Right forelimb (tissue), 1 donor: ENCODE results near the gene YJEFN3.

ENCODE experiments used
- DNase-seq: peaks from one replicate; pipeline ENCODE4 v3.0.0-alpha.2; 2018

Gene YJEFN3

DNA sequence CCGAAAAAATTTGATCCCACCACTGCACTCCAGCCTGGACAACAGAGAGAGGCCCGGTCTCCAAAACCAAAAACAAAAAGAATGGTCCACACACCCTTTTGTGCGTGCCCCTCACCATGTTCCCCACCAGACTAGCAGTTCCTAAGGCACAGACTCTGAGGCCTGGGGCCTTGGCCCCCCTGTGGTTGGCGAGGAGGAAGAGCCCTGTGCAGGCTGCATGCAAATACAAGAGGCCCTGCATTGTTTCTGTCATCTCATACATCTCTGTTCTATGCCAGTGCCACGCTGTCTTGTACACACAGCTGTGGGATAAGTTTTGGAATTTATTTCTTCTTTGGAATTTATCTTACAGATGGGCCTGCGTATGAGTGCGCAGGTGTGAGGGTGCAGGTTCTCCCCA is 4.7 kb upstream of the YJEFN3 start:
- DNase-seq, result no peak

- DNase-seq, result no peak
Measured at GRCh38 chr19:19525611-19526380, 2.9 kb upstream of the YJEFN3 start.

- no peak for DNase-seq
Measured at GRCh38 chr19:19526581-19527370, 1.9 kb upstream of the YJEFN3 start.

GRCh38 chr19:19527371-19527656 is 1.4 kb upstream of the YJEFN3 start:
- DNase-seq, result no peak

DNA sequence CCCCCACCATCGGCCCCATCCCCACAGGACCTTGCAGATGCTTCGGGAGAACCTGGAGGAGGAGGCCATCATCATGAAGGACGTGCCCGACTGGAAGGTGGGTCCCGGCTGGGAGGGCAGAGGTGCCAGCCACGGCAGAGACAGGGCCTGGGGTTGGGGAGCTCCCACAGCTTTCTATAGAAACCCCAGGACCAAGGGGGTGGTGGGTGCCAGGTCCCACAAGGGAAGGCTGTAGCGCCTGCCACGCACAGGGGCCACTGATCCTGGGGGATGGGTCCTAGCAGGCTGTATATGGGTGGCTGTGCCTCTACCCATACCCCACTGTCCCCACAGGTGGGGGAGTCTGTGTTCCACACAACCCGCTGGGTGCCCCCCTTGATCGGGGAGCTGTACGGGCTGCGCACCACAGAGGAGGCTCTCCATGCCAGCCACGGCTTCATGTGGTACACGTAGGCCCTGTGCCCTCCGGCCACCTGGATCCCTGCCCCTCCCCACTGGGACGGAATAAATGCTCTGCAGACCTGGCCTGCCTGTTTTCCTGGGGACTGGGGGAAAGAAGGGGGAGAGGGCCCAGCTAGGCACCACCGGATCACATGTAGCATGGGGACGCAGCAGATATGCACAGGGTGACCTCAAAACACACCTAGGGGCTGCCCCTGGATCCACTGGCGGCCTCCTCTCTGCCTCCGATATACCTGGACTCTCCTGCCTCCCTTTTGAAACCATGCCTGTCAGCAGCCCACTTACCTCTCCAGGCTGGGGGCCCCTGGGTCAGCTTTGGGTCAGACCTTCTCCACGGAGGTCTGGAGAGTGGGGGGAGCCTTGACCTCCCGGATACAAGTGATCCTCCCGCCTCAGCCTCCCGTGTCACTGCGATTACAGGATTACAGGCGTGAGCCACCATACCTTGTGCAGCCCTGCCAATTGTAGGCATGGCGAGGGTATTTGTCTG is 761 bp upstream of the YJEFN3 start:
- DNase-seq, result no peak

DNA sequence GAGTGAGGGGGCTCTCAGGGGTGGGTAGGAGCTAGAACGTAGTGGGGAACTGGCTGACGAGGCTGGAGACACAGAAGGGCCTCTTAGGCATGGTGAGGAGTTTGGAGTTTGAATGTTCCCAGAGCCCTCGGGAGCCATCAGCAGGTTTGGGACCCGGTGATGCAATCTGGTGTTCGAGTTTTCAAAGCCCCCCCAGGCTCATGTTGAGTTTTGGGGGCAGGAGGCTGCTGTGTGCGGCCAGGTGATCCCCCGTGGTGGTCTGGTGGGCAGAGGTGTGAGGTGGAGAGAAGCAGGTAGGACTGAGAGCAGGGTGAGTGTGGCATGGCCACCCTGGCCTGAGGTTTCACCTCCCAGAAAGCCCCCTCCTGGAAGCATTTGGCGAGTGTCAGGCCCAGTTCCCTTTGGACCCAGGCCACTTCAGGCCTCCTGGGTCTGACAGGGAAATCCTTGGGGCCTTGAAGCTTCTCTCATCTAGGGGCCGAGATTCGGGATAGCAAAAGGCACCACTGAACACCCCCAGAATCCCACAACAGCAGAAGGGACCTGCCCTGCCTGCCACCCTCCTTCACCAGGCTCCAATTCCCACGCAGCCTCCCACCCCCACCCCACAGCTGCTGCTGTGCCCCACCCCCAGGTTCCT is 1.2 kb downstream of the YJEFN3 start:
- no peak for DNase-seq

DNA sequence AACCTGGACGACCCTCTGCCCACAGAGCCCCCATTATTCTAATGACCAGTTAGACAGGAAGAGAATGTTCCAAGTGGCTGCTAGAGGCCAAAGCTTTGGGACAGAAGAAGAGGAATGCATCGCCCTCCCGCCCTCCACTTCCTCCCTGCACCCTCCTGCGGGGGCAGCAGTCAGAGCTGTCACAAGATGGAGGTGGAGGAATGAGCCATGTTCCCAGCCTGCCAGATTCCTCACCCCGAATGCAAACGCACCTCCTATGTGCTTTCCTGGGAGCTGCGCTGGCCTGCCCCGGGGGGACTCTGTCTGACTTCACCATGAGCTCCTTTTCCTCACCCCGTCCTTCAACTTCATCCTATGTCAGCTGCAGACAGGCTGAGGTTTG is 1.7 kb downstream of the YJEFN3 start:
- DNase-seq, result no peak

DNA sequence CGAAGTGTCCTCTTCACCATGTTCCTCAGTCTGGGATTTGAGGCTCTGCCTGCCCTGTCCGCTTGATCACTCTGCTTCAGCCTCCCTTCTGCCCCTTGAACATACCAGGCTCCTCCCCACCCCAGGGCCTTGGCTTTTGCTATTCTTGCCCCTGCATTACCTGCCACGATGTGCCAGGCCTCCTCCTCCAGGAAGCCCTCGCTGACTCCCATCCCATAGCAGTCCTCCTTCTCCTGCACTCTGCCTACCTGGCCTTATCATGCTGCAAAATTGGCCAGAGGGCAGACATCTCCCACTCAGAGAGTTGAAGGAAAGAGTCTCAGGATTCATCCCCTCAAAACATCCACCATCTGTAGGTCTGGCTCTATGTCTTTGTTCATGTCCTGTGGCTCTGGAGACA is 2.2 kb downstream of the YJEFN3 start:
- no peak for DNase-seq

DNA sequence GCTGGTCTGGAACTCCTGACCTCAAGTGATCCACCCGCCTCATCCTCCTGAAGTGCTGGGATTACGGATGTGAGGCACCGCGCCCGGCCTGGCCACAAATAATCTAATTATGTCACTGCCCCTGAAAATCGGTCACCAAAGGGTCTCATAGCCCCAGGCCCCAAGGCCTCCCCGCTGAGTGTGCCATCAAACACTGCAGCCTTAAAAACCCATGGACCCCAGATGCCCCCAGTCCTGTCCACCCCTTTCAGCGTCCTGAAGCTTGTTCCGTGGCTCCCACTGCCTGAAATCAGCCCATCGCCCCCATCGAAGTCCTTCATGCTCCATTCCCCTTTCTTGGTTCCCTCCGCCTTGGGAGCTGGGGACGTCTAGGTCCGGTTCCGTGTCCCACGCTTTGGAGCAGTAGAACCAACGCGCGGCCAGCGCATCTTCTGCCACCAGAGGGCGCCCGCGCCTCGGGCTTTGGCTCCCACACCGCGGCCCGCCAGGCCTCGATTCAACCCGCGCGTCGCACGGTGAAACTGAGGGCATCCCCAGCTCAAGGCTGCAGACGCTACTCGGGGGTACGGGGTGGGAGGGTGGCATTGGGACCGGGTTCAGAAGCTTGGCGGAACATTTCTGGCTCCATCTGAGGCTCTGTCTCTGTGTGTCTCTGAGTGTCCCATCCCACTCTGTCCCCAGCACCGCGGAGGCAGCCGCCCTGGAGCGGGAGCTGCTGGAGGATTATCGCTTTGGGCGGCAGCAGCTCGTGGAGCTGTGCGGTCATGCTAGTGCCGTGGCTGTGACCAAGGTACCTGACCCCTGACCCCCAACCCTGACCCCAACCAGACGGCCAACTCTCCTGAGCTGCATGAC is 3.5 kb downstream of the YJEFN3 start:
- peak; percentile 91 for DNase-seq

- DNase-seq, result no peak
Measured at GRCh38 chr19:19532806-19533701, 4.3 kb downstream of the YJEFN3 start.

- peak; percentile 51 for DNase-seq
Measured at GRCh38 chr19:19533841-19534240, 5.1 kb downstream of the YJEFN3 start.

- DNase-seq, result peak; percentile 43
Measured at GRCh38 chr19:19534556-19535265, 6.0 kb downstream of the YJEFN3 start.

DNA sequence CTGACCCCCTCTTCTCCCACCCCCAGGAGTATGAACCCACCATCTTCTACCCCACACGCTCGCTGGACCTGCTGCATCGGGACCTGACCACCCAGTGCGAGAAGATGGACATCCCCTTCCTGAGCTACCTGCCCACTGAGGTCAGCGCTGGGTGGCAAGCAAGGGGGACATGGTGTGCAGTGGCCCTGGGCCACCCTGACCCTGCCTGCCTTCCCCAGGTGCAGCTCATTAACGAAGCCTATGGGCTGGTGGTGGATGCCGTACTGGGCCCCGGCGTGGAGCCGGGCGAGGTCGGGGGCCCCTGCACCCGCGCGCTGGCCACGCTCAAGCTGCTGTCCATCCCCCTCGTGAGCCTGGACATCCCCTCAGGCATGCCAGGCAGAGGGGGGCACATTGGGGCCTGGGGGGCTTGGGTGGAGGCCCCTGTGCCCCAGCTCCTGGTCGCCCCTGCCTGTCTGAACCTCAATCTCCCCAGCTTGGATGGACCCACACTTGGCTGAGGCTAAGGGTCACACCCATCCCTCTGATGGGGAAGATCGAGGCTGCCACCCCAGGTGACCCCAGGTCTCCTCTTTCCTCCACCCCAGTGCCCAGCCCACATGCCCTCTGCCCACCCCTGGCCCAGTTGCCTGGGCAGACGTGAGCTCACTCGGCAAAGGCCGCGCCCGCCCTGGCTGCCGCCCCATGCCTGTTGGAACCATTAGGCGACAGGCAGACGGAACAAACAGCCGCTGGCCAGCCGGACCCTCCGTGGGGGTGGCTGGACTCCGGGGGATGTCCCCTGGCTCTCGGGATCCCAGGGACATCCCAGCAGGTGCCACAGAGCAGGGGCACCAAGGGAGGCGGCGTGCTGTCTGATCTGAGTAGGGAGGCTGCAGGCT is 6.8 kb downstream of the YJEFN3 start:
- DNase-seq, result no peak

DNA sequence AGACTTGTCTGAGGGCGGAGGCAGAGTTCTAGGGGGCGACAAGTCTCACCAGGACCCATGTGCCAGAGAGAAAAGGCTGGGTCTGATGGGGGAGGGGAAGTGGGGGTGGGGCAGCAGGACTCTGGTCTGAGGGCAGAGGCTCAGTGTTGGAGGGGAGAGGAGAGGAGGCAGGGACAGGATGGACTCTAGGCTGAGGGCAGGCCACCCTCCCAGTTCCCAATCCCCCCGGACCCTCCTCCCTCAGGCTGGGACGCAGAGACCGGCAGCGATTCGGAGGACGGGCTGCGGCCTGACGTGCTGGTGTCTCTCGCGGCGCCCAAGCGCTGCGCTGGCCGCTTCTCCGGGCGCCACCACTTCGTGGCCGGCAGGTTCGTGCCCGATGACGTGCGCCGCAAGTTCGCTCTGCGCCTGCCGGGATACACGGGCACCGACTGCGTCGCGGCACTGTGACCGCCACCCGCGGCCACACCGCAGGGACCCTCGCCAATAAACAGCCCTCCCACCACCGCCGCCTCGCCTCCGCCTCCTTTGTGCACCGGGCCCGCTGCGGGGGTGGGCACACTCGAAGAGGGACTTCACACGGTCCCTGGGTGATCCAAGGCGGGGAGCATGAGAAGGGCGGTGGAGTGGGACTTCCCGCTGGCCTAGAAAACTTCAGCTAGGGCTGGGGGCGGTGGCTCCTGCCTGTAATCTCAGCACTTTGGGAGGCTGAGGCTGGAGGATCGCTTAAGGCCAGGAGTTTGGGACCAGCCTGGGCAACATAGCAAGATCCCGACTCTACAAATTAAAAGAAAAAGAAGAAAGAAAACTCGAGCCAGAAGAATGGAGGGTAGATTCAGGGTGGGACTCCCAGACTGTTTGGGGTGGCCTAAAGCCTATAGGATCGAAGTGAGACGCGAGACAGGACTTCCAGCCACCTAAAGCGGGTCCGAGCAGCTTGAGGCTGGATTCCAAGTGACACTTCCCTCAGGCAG is 8.7 kb downstream of the YJEFN3 start:
- peak; percentile 50 for DNase-seq

GRCh38 chr19:19538061-19538784 is 9.5 kb downstream of the YJEFN3 start, which contains the start of gene CILP2:
CILP2 (plus strand) TSS chr19:19538265; CDS start chr19:19538350, 85 bp downstream.
- DNase-seq, result peak; percentile 78

GRCh38 chr19:19538785-19539166 is 10.1 kb downstream of the YJEFN3 start:
- DNase-seq, result no peak

DNA sequence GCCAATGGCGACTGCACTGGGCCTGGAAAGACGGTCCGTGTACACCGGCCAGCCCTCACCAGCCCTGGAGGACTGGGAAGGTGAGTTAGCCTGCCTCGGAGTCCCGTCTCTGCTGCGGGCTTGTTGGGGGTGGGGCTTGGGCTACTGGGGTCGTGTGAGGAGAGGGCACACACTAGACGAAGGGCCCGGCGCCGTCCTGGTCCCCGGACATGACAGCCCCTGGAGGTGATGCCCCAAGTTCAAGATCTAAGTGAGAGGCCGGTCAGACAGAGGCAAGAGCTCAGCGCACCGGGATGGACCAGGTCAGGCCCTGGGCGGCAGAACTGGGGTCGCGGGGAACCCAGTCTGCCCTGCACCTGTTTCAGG is 11.0 kb downstream of the YJEFN3 start:
- DNase-seq, result no peak
